Hematopoietic multipotent progenitor cell treated with erythropoietin and hydrocortisone succinate and interleukin-3 and kit ligand, for 15 days (in vitro differentiated cells): ENCODE data around the gene MDFIC2.
"Not testable (repeated sequence)": the region's sequence is repeated elsewhere in the genome, so short reads cannot be mapped to it uniquely, and the experiment has no call there.

Source experiments
- DNase-seq: peaks from one replicate; pipeline ENCODE4 v3.0.0-alpha.2; 2015; ENCODE audit warnings: low spot score

MDFIC2 gene

DNA sequence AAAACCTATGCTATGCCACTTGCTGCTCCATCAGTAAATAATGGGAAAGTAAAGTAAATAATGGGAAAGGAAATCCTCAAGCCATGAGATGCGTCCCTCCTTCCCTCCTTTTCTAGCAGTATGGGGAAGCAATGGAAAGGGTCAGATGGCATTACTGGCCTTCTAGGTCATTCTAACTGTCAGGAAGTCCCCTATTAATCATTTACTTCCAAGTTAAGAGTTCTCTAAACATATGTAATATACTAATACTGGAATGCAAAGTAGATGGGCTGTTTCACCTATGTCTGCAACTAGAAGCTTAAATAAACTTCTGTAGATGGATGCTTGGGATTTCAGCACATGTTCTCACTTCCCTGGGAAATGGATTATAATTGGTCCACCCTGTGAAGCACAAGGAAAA is 55.9 kb downstream of the MDFIC2 start:
- DNase-seq: no peak

DNA sequence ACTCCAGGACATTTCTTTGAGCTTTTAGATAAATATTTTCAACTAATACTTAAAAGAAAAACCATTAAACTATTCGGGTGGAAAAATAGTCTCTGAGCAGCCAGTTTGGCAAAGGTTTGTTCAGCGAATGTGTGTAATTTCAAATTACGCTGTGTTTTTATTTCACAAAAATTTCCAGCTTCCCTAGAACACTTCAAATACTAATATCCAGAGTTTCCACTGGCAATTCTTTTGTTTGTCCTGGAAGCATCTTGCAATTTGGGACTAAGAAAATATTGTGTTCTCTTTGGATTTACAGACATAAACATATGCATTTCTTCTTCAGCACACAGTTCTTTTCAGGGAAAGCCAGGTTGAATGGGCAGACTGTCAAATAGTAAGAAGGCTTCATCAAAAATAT is 61.9 kb downstream of the MDFIC2 start:
- DNase-seq: no peak

DNA sequence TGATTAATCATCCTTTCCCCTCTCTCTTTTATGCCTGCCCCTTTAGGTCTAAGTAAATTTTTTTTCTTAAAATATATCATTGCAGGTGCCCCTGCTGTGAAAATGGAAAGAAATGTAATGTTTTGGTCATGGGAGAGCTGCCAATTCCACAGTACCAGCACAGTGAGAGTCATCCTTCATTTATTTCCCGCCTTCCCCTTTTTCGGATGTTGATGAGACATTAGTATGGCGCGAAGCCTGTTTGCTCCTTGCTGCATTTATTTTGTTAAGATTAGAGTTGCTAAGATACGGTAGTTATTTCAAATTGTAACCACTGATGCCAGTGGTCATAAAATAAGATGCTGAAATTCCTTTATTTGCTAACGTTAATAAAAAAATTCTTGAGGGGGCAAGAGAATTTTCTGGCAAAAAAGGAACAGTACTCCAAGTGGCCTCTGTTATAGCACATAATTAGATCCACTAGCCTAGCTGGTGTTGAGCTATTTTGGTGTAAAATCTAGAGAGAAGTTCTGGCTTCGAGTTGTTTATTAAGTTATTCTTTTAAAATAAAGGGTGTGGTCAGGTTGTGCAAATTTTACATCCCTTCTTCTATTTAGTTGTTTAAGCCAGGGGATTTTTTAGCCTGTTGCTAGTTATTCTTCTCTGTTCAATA is 62.8 kb downstream of the MDFIC2 start:
- no peak for DNase-seq

DNA sequence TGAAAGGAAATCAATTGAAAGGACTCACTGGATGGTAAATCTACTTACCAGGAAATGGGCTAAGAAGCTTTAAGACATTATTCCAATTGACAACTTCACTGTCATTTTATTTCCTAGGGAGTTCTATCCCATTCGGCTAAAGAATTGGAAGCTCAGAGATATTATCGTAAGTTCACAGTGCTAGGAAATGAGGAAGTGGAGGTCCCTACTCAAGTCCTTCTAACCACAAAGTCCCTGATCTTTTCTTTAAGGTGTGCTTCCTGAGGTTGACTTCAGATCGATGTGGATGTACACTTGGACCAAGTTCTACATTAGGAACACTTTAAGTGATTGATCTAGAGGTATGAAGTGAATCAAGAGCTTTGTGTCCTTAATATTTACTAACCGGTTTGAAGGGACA is 63.6 kb downstream of the MDFIC2 start:
- DNase-seq: no peak

DNA sequence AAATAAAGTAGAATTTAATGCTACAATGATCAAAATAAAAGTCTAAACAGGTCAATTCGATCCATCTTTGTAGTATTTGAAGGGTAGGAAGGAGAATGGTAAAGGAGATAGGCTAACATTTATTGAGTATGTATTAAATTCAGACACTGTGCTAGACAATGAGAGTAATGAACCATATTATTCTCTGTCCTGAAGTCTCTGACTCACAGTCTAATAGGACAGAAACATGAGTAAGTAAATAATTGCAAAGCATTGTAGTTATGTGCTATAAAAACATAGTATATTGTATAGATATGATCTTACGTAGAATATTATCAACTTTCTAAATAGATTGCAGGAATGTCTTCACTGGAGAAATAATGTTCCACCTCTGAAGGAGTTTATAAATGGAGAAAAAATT is 64.5 kb downstream of the MDFIC2 start:
- DNase-seq: no peak

DNA sequence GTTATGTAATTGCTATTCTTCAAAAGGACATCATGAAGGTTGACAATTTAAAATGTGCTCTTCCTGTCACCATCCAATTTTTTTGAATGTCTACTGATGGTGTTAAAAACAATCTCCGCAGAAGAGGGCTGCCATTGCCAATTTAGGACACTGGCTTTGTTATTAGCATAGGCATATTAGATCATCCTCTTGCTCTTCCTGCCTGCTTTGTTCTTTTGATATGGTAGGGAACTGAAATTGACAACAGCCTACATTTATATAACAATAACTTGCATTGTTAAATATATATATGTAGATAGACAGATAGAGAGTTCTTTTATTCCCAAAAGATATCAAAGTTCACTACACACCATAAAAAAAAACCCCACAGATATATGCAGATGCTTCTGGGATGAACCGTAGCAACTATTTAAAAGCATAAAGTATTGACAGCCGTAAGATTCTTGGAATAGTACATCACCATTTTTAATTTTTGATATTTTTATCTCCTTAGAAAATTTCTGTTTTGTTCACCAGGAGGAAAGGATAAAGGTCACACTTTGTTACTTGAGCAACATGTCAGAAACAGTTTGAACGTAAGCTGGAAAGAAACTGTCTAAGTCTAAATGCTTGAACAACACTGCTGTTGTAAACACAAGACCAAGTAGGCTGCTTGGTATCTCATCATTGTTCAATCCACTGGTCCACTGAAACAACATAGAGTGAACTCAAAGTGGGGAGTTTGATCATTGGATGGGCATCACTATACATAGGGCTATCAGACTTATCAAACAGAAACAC is 66.5 kb downstream of the MDFIC2 start:
- DNase-seq: no peak

DNA sequence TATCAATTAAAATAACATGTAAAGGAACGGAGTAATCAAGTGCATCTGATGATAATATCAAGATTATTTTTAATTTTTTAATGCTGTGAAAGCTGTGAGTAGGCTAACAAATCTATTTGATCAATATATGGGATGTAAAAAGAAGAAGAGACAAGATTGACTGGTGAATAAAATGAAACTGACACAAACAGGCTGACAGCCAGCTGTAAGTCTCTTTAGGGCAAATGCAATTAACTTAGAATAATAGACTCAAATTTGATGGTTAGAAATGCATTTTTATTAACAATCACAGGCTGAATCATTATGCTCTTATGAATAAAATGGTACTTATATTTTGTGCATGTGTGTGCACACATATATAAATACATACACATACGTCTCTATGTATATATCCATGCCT is 68.0 kb downstream of the MDFIC2 start:
- DNase-seq: no peak

DNA sequence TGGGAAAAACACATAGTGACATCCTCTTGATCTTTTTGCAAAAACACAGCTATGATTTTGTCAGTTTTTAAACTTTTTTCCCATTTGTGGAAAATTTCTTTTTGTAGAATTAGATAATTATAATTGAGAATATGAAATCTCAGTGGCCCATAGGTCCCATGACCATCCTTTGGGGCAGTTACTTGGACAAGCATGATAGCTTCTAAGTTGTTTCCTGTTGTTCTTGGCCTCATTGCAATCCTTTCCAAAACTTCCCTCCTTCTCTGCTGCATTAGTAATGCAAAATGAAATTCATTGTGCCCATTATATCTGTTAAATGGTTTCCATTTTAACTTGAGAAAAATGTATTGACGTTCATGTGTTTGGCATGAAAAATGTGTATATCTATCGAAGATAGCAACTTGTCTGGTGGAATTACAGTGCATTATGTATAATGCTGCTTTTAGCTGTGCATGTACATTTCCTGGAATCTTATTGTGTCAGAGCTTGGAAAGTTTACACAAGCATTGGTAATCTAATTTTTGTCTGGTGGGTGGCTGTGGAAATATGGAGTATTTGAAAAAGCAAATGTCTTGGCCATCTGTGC is 70.0 kb downstream of the MDFIC2 start:
- DNase-seq: no peak

DNA sequence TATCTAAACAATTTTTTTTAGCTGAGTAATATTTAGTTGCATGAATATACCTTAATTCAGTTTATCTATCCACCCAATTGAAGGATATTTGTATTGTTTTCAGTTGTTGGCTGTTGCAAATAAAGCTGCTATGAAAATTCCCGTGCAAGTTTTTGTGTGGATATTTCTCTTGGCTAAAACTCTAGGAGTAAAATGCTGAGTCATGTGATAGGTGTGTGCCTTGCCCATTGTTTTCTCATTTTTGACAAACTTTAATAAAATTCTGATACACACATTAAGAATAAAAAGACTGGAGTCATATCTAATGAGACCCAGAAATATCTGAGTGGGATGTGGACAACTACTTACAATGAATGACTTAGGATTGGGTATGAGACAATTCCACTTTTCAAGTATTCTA is 78.6 kb downstream of the MDFIC2 start:
- no peak for DNase-seq

DNA sequence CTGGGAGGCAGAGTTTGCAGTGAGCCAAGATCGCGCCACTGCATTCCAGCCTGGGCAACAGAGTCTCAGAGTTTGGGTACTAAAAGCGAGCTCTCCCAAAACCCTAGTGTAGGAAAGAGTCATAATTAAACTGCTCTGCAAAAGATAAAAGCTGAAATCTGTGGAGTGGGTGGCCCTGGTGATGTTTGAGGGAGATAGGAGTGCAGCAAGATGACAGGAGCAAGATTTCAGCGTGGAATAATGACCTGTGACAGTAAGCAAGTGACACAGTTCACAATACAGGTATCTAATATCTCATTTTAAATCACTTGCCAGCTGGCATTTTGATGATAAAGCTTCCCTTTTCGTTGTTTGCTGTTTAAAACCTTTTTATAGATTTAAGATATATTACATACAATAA is 79.3 kb downstream of the MDFIC2 start:
- no peak for DNase-seq

DNA sequence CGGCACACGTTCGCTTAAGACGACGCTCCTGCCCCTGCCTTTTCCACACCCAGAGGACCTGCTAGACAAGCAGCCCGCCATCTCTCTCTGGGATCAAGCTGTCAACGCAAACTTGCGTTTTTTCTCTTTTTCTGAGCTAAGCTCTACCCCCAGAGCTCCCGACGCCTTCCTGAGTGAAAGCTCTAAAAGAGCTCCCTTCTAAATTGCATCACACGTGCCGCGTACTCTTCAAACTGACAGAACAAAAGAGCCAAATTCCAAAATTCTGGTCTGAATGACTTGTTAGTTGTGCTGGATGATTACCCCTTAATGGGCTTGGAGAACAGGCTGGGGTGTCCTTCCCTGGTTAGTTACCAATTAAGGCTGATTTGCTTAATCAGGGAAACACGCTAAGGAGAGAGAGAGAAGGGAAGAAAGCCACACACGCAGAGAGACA is 81.2 kb downstream of the MDFIC2 start:
- DNase-seq: no peak

DNA sequence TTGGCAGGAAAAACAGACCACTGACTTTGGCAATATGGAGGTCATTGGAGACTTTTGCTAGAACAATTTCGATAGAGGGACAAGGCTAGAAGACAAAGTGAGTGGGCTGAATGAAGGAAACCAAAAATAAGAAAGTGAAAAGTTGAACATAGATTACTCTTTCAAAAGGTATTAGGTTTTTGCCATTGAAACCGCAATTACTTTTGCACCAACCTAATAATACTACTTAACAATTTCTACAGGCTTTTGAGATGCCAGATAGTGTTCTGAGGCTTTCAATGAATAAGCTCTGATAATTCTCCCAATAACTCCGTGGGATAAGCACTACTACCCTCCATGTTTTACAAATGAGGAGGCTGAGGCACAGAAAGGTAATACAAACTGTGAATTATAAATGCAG is 85.0 kb downstream of the MDFIC2 start:
- DNase-seq: no peak

DNA sequence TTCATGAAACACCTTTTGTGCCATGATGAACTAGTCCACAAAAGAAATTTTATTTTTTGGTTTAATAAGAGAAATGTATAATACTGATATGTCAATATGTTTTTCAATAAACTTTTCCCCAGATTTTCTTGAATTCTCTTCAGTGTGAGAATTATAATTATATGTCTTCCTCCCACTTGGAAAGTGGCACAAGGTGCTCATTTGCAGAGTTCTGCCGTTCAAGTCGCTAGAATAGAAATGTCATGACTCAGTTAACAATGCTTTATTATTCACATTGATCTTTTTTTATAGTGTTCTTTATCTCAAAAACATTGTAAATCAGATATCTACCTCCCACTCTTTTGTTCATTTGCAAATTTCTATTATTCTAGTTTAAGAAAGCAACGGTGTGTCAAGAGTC is 87.3 kb downstream of the MDFIC2 start:
- DNase-seq: no peak

DNA sequence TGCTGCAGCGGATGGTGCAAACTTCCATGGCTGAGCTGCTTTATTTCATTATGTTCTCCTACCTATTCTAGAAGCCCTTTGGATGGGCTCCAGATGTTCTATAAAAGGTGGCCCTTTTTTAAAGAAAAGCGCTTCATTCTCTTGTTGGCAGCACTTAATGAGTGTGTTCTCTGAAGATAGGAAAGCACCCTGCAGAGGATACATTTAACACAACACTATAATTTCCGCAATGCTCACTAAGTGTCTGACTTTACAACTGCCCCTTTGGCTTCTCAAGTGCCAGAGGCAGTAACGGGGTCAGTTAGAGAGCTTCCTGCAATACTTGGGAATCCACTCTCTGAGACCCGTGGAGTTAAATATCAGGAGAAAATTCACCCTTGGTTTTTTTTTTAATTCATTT is 88.1 kb downstream of the MDFIC2 start:
- DNase-seq: no peak

DNA sequence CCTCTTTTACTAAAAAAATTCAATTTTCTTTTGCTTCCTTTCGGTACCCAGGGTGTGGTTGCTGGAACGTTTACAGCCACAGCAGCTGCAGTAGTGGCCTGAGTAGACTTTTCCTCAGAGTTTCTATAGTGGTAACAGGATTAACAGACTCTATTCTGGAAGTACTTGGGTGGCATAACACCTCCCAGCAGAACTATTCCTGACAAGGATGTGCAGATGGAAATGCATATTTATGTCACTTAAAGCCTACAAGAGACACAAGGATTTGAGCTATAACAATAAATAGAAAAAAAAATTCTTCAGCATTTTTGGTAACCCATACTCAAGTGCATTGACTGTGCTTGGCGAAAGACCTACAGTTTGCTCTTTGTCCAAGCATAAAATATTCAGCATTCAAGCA is 94.0 kb downstream of the MDFIC2 start:
- DNase-seq: no peak

DNA sequence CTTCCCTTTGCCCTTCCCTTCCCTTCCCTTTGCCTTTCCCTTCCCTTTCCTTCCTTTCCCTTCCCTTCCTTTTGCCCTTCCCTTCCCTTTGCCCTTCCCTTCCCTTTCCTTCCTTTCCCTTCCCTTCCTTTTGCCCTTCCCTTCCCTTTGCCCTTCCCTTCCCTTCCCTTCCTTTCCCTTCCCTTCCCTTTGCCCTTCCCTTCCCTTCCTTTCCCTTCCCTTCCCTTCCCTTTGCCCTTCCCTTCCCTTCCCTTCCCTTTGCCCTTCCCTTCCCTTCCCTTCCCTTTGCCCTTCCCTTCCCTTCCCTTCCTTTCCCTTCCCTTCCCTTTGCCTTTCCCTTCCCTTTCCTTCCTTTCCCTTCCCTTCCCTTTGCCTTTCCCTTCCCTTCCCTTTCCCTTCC is 101.2 kb downstream of the MDFIC2 start:
- DNase-seq: not testable (repeated sequence)

DNA sequence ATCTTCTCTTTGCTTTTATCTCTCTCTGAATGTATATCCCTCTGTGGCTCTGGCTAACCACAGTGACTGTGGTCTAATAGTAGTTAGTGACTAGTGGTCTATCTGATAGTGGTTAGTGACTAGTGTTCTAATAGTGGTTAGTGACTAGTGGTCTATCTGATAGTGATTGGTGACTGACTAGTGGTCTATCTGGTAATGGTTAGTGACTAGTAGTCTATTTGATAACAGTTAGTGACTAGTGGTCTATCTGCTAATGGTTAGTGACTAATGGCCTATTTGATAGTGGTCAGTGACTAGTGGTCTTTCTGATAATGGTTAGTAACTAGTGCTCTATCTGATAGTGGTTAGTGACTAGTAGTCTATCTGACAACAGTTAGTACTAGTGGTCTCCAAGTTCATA is 110.5 kb downstream of the MDFIC2 start:
- DNase-seq: no peak

DNA sequence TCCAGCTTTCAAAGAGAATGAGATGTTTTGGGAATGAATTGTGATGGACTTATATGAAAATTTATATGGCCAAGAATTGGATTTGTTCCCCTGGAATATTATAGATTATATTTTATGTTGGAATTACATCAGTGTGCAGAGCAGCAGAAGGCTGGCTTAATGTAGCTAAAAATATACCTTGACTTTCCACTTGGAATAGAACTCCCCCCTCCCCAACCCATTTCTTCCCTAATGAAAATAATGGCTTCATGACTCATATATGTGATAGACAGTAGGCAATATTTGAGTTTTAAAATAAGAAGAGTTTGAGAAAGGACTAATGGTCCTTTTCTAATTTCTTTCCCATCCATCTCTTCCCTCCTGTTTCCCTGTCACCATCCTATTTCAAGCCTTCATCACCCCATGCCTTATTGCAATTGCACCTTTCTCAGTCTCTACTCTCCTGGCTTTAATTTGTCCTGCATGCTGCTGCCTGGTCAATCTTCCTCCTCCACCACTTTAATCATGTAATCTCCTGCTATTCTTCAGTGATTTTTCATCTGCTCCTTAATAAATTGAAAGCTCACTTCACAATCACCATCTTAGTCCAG is 122.5 kb downstream of the MDFIC2 start:
- no peak for DNase-seq

DNA sequence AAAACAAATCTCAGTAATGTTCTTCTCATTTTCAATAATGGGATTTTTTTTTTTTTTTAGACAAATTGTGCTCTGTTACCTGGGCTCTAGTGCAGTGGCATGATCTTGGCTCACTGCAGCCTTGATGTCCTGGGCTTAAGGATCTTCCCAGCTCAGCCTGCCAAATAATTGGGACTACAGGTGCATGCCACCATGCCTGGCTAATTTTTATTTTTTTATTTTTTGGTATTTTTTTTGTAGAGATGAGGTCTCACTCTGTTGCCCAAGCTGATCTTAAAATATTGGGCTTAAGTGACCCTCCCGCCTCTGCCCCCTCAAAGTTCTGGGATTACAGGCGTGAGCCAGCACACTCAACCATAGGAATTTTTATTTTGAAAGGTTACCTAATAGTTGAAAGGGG is 126.2 kb downstream of the MDFIC2 start:
- DNase-seq: no peak

DNA sequence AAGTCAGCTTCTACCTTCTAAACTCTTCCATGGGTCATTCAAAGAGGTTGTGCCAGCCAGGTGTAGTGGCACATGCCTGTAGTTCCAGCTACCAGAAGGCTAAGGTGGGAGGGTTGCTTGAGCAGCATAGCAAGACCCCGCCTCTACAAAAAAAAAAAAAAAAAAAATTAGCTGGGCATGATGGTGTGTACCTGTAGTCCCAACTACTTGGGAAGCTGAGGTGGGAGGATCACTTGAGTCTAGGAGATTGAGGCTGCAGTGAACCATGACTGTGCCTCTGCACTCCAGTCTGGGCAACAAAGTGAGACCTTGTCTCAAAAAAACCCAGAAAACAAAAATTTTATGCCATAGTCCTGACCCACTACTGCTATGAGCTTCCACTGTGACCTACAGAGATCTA is 126.8 kb downstream of the MDFIC2 start:
- DNase-seq: no peak

DNA sequence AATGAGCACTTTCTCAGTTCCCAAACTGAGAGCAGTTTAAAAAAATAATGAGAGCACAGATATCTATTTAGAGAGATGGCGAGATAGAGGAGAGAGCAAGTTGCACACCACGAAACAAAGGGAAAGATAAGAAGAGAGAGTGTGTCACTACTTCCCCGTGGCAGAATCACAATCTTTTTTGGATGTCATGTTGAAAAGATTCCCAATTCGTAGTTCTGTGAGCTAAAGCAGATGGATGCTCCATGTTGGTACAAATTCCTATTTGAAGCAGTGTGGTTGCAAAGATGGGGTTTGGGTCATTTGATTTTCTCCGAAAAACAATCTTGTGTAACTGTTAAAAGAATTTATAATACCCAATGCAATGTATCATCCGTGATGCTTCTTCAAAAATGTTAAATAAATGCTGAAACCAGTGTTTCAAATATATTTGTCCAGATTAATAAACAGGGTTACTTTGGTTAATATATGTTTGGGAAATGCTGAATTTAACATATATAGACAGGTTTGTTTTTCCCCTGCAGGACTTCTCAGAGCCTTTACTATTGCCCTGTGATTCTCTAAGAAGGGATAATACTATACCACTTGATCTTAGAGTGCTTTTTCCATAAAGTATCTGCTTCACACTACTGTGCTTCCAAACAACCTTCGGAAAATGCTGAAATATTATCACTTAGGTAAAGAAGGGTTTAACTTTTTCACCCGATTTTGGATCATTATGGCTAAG is 128.5 kb downstream of the MDFIC2 start:
- no peak for DNase-seq

DNA sequence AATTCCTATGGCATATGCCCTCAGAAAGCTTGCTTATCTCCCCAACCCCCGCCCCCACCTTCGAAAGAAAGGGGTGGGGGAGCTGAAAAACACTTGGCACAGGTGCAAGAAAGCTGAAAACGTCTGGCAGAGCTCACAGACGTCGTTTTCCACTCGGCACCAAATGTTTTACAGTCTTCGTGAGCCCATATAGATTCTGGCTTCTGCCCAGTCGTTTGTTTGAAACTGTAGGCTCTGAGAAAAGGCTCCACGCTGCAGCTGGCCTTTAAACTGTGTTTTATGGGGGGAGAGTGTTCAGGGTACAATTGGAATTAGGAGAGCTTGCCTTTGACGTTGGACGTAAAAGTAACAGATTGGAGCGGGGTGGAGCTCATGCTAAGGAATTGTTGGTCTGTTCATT is 130.3 kb downstream of the MDFIC2 start:
- DNase-seq: no peak

DNA sequence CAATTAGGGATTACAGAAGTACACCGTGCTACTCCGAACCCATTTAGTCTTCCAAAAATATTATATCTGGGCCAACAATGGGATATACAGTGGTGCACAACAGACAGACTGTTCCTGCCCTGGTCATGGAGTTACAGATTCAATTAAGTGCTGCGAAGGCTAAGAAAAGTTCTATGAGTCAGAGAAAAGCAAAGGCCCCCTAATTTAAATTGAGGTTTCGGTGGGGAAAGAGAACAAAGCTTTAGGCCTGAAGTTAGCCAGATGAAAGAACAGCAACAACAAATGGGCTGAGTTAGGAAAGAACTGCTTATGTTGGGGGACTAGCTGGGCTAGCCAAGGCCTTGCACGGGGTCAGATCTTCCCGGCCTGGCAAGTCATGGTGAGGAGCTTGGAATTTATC is 131.8 kb downstream of the MDFIC2 start:
- DNase-seq: no peak
